Stimulated activated CD4-positive, alpha-beta T cell treated with anti-CD3 and anti-CD28 coated beads, Interleukin-12 subunit alpha, Interleukin-12 subunit beta, amount 100 ng/mL, for 24 hours (primary cell): ENCODE results near the gene B9D2.
"Not testable (repeated sequence)": the region's sequence is repeated elsewhere in the genome, so short reads cannot be mapped to it uniquely, and the experiment has no call there.

Source experiments
- DNase-seq, 2 experiments: peaks; one replicate each; pipeline ENCODE4 v3.0.0-alpha.2; 2020; ENCODE audit warnings: low read depth in 2 of 2

B9D2 gene

DNA sequence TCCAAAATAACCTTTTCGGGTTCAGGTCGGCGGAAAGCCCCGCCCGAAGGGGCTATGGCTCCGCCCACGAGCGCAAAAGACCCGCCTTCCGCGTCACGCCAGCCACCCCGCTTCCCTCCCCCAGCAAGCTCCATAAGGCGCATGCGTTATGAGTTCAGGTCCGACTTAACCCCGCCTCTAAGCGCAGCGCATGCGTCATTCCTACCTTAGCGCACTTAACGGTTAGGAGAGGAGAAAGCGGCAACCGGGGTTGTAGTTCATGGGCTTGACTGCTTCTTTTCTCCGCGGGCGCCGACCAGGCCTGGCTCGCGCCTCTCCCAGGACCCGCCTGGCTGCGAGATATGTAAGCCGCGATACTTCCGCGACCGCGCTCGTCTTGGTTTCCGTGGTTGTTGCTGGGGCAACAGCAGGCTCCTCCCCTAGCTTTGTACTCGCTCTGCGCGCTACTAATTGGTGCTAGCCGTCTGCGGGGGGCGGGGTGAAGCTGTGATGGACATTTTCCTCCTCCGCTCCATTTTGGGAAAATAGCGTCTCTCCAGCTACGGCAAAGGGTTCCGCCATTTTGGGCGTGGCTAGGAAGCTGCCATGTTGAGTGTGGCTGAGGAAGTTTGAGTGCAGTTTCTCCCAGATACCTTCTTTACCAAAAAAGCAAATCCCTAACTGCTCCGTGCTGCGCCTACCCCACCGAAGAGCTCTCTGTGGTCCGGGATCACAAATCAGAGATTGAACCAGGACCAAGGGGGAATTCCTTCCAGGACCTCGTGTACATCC is at the start of gene B9D2:
Gene B9D2, minus strand, starts transcription at position 397 of the 771 bp plus-strand sequence. CDS start 630 bp downstream, outside the sequence.
- DNase-seq, result peak; percentile 92 to 97

- no peak for DNase-seq
Observed at GRCh38 chr19:41412953-41413352, 49.0 kb upstream of the B9D2 start.

DNA sequence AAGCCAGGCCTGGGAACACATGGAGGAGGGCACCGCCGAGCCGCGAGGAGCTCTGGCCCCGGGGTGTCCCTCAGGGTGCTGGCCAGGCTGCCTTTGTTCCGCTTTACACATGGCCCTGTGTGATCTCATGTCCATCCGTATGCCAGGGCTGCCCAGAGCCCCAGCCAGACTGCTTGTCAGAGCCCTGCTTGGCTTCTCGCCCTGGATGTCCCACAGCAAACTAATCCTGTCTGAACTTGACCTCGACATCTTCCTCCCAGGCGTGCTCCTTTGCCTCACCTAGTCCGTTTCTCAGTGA is 48.0 kb upstream of the B9D2 start:
- DNase-seq, result no peak

GRCh38 chr19:41411100-41411967 is 47.4 kb upstream of the B9D2 start:
- no peak for DNase-seq

- no peak for DNase-seq
Observed at GRCh38 chr19:41410336-41411054, 46.5 kb upstream of the B9D2 start.

DNA sequence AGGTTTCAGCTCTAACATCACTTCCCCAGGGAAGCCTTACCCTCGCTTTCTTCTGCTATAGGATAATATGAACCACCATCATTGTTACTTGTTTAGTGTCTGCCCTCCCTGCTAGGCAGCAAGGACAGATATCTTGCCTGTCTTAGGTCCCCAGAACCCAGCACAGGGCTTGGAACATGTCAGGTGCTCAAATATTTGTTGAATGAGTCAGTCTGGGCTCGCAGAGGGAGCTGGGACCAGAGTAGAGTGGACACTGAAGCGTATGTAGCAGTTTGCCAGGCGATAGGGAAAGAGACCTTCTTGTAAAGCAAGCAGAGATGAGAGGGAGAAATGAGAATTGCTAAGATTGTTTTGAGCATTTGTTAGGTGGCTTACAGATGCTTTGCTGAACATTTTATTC is 45.3 kb upstream of the B9D2 start:
- no peak for DNase-seq

- DNase-seq, result not testable (repeated sequence)
Observed at GRCh38 chr19:41408846-41409245, 44.9 kb upstream of the B9D2 start.

- DNase-seq, result no peak
Observed at GRCh38 chr19:41408256-41408655, 44.3 kb upstream of the B9D2 start.

GRCh38 chr19:41407271-41407670 is 43.3 kb upstream of the B9D2 start:
- no peak for DNase-seq

DNA sequence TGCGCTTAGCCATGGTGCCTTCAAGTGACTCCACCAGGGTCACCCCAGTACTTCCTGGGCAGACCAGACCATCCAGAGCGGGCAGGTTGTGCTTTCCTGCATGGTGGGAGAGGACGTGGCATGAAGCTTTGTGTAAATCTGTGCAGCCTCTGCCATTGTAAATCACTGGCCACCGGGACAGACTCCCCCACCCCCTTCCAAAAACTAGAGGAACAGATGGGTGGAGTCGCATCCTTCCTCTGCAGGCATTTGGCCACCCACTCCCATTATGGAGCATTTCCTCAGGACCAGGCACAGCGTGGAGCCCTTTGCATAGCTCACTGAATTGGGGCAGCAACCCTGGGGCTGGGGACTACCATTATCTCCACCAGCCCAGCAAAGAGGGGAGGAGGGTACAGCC is 41.8 kb upstream of the B9D2 start:
- no peak for DNase-seq

- no peak for DNase-seq
Observed at GRCh38 chr19:41403181-41403970, 39.4 kb upstream of the B9D2 start.

GRCh38 chr19:41402010-41402409 is 38.1 kb upstream of the B9D2 start:
- DNase-seq, result no peak

- DNase-seq, result no peak
Observed at GRCh38 chr19:41401483-41401882, 37.5 kb upstream of the B9D2 start.

DNA sequence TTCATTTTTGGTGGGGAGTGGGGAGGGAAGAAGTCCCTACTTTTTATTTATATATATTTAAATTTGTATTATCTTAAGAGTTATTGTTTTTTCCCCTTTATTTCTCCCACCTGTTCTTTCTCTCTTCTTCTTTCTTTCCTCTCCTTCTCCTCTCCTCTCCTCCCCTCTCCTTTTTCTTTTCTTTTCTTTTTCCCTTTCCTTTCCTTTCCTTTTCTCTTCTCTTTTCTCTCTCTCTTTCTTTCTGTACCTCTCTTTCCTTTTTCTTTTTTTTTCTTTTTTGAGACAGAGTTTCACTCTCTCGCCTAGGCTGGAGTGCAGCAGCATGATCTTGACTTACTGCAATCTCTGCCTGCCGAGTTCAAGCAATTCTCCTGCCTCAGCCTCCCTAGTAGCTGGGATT is 35.6 kb upstream of the B9D2 start:
- no peak for DNase-seq

GRCh38 chr19:41399091-41399490 is 35.1 kb upstream of the B9D2 start:
- no peak for DNase-seq

- DNase-seq, result no peak
Observed at GRCh38 chr19:41398598-41398997, 34.6 kb upstream of the B9D2 start.

DNA sequence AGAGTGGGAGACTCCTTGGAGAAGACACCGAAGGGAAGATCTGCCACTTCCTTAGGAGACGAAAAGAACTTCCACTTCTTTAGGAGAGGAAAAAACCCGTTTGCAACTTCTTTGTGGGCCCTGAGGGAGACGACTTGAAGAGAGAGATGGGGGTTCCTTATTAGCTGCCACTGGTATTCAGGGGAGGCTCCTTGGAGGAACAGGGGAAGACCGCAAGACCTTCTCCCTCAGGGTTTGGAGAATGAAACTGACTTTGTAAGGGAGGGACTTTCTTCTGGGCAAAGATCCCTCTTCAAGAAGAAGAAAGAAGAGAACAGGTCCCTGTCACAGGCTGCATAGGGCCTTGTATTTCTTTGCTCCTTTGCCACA is 34.1 kb upstream of the B9D2 start:
- DNase-seq, result no peak

DNA sequence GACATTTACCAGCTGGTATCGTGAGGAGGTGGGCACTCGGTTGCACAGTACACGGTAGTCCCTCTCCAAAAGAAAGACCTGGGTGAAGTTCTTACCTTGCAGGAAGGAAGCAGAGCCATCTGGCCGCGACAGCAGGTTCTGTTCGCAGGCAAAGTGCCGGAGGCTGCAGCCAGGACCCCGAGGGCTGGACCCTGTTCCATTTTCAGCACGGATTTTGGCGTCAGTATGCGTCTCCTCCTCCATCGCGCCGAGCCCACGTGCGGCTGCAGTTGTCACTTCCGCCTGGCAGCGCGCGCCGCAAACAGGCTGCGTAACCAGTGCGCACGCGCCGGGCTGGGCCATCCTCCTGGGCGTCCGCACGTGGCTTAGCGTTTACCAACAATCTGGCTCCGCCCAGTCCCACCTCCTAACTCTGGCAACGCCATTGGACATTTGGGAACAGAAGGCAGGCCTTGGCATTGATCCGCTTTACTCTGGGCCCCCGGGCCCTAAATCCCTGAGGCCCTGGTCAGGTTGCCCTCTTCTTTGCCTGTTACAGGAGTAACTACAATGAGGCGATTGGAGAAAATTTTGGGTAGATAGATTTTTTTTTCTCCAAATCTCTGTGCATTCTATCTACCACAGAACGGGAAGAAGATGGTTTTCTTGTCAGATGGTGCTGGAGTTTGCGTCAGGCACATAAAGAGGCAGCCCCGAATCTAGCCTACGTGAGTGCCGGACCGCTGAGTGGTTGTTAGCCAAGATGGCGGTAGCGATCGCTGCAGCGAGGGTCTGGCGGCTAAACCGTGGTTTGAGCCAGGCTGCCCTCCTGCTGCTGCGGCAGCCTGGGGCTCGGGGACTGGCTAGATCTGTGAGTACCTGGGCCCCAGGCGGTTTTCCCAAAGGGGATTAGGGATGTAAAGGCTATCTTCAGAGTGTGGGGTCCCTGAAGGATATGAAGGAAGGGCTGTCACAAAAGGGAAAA is 33.4 kb upstream of the B9D2 start, which contains the start of the genes BCKDHA and EXOSC5:
Gene BCKDHA, plus strand, starts transcription at position 733 of the 964 bp plus-strand sequence. Its CDS starts 10 bp downstream, at position 743.
Gene EXOSC5, minus strand, starts transcription at position 274 of the 964 bp plus-strand sequence. Its CDS starts 31 bp downstream, at position 243.
- DNase-seq, result peak; percentile 96 to 98

GRCh38 chr19:41395355-41395754 is 31.4 kb upstream of the B9D2 start:
- DNase-seq, result no peak

DNA sequence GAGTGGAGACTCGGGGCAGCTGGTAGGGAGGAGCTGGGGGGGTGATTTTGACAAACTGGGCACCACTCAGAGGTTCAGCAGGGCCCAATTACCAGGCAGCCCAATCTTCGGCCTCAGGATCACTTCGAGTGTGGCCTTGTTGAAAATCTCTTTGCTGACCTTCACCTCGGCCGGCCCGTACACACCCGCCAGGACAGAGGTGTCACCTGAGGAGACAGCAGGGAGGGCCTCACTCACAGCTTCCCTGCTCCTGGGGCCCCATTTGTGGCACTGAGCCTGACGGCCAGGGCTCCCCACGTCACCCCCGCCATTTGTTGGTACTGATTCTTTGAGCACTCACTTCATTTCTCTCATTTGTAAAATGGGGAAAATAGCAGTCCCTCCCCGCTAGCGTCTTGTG is 28.8 kb upstream of the B9D2 start:
- DNase-seq, result no peak
